Naive thymus-derived CD8-positive, alpha-beta T cell (primary cell): ENCODE results near the gene ADNP. TPM values are rescaled to one million over a fixed set of nuclear protein-coding genes. Genes with fewer than 3 reads are reported as not detected.

Experiments
- ATAC-seq, 2 donors: fragments of 150-1000 bp; cut with Tn5 transposase in 1 of 2; sonication (Bioruptor Pico), chemical (Tn5 transposase) in 1 of 2; 1 replicate in 1 of 2; 2 replicates in 1 of 2; pipeline ENCODE4 v1.10.0; 2021; ENCODE audit warnings: mild to moderate bottlenecking in 2 of 2, moderate library complexity in 2 of 2
- POLR2A ChIA-PET: fragments of 350-600 bp; sonication (Branson Sonifier 250); formaldehyde crosslinking; loops from one replicate; lab custom pipeline; 2021; ENCODE audit warnings: antibody characterized with exemption; lab: Charles Lee
- DNase-seq, 10 donors: peaks; one replicate each; pipeline versions ENCODE4 v3.0.0 to v3.0.0-alpha.2; 2020 to 2022
- H3K27ac Mint-ChIP-seq, 10 donors: one replicate each; pipeline ENCODE4 v1.8.0; 2020 to 2022; ENCODE audit warnings: mild to moderate bottlenecking in 10 of 10, mixed read lengths in 10 of 10, moderate library complexity in 4 of 10, inconsistent platforms in 1 of 10
- H3K27me3 Mint-ChIP-seq, 5 donors: one replicate each; pipeline ENCODE4 v1.8.0; 2021 to 2022; ENCODE audit warnings: mixed read lengths in 5 of 5
- H3K36me3 Mint-ChIP-seq, 3 donors: one replicate each; pipeline ENCODE4 v1.8.0; 2020 to 2022; ENCODE audit warnings: mixed read lengths in 3 of 3, mild to moderate bottlenecking in 2 of 3, inconsistent platforms in 1 of 3
- H3K4me1 Mint-ChIP-seq, 4 donors: one replicate each; pipeline ENCODE4 v1.8.0; 2021 to 2022; ENCODE audit warnings: mixed read lengths in 4 of 4
- H3K4me3 Mint-ChIP-seq, 10 donors: one replicate each; pipeline ENCODE4 v1.8.0; 2020 to 2022; ENCODE audit warnings: mild to moderate bottlenecking in 10 of 10, mixed read lengths in 10 of 10, moderate library complexity in 6 of 10, inconsistent platforms in 1 of 10
- H3K9me3 Mint-ChIP-seq, 9 donors: one replicate each; pipeline ENCODE4 v1.8.0; 2020 to 2022; ENCODE audit warnings: mixed read lengths in 9 of 9, mild to moderate bottlenecking in 3 of 9, inconsistent platforms in 1 of 9, moderate library complexity in 1 of 9
- polyA plus RNA-seq, 3 donors: library from polyadenylated mRNA; unstranded; fragments of 300-500 nt; fragmentation: Illumina TruSeq; gene quantifications; one replicate each; pipeline ENCODE4 v1.2.3, GENCODE V29; 2021
- total RNA-seq, 8 experiments: library from RNA in 2 of 8; stranded (reverse) in 2 of 8; gene quantifications; one replicate each; pipeline ENCODE4 v1.2.3 and lab custom pipeline; 2021 to 2026

Gene ADNP
- total and polyA plus RNA-seq, 5 experiments from 2014 or later = 6.3 to 73.8 (median 10.9) TPM

DNA sequence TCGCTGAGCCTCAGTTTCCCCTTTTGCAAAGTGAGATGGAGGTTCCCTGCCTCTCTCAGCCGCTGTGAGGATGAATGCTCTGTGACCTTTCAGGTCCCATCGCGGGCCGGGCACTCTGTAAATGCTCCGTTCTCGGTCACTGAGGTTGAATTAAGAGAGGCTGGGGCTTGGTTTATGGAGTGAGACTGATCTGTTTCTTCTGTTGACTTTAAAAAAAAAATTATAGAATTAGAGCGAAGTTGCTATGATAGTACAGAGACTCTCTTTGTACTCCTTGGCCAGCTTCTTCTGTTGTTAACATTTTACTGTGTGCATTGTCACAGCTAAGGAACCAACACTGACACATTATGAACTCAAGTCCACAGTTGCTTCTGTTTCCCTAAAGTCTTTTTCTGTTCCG, 64.4 kb downstream of the ADNP start:
- Mint-ChIP-seq H3K9me3 (no peaks in the 10 kb centered on the region), H3K36me3 (peaks cover 0 to 13% (median 0%) of the 10 kb centered on the region in 3 donors), H3K27ac (peak overlapping the region in 3 of 10 donors; percentile 15 to 34 (median 29)), H3K27me3 (no peaks in the 10 kb centered on the region), H3K4me1 (peaks cover 0 to 8% (median 6%) of the 10 kb centered on the region in 4 donors), H3K4me3 (no peak overlapping the region)
- no peak for ATAC-seq
- POLR2A ChIA-PET = interaction anchor here (0.6 to 1.3 kb wide), 2 partner anchors 41 to 72 kb away, joined by 3 to 6 read pairs; partner anchors contain the start of gene BCAS4
- DNase-seq = no peak

DNA sequence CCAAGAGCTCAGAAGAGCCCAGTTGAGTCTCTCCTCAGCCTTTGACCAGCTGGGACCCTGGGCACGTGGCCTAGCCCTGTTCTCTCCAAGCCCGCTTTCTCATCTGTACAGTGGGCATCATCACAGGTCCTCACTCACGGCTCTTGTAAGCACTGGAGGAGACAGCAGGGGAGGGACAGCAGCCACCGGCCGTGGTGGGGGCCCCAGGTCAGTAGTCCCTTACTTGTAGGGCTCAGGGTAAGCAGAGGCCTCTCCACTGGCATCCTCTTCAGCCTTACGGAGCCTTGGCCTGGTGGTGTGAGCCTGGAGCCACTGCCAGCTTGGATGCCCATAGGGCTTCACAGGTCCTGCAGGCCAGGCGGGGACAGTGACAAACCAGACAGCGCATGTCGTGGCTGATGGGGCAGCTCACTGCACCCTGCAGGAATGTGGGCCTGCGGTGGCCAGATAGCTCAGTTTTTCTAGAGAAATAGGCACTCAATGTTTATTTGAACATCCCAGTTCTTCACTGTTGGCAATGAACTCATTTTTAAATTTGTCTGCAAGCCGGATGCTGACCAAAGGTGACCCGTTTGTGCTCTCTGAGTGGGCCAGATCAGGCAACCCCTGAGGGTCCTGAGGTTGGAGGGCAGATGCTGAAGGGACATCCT, 65.1 kb downstream of the ADNP start:
- H3K9me3 Mint-ChIP-seq = no peaks in the 10 kb centered on the region
- H3K4me1 Mint-ChIP-seq = peaks cover 0 to 8% (median 6%) of the 10 kb centered on the region in 4 donors
- H3K4me3 Mint-ChIP-seq = no peak overlapping the region
- peaks cover 0 to 13% (median 0%) of the 10 kb centered on the region in 3 donors for H3K36me3 Mint-ChIP-seq
- DNase-seq (peak in 1 of 10 donors; percentile 58), ATAC-seq (no peak)
- H3K27me3 Mint-ChIP-seq = no peaks in the 10 kb centered on the region
- POLR2A ChIA-PET = interaction anchor here (0.6 to 1.3 kb wide), 2 partner anchors 41 to 72 kb away, joined by 3 to 6 read pairs; partner anchors contain the start of gene BCAS4
- H3K27ac Mint-ChIP-seq = no peak overlapping the region

DNA sequence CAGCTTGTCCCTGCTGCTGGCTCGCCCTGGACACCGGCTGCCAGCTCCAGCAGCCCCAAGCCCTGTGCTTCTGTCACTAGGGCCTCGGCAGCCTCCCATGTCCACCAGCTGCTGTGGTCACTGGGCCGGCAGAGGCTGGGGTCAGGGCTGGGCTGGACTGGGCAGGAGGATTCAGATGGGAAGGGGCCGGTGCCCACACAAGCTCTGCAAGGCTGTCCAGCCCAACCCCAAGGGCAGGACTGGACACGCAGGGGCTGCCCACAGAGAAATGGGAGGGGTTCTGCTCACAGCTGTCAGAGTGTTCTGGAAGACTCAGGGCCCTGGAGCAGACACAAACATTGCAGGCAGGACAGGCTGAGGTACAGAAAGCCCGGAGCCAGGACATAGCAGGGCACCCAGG, 65.6 kb downstream of the ADNP start:
- POLR2A ChIA-PET = interaction anchor here (1.3 kb wide), 1 partner anchor 71 kb away, joined by 6 read pairs; the partner anchor contains the start of gene BCAS4
- Mint-ChIP-seq H3K4me1 (peaks cover 0 to 8% (median 6%) of the 10 kb centered on the region in 4 donors), H3K27ac (no peak overlapping the region), H3K9me3 (no peaks in the 10 kb centered on the region), H3K27me3 (no peaks in the 10 kb centered on the region), H3K36me3 (peaks cover 0 to 16% (median 0%) of the 10 kb centered on the region in 3 donors), H3K4me3 (no peak overlapping the region)
- no peak for ATAC-seq
- no peak for DNase-seq

DNA sequence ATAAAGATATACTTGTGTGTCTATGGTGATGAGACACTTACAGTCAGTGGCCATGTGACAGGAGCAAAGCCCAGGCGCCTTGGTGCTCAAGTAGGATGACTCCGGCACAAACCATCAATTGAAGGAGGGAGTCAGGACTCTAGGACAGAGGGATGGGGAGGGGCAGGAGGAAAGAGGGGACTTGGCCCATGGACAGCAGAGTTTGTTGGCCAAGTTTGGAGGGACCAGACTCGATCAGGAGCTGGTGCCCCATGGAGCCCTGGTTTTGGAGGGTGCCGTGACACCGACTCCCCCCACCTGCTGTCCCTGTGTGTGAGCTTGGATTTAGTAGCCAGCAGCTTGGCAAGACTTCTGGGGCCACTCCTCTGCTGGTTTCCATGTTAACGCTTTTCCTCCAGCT, 66.1 kb downstream of the ADNP start:
- Mint-ChIP-seq H3K4me3 (no peak overlapping the region), H3K9me3 (no peaks in the 10 kb centered on the region), H3K36me3 (peaks cover 0 to 21% (median 0%) of the 10 kb centered on the region in 3 donors), H3K4me1 (peaks cover 0 to 8% (median 6%) of the 10 kb centered on the region in 4 donors), H3K27ac (no peak overlapping the region), H3K27me3 (no peaks in the 10 kb centered on the region)
- ATAC-seq = no peak
- DNase-seq = no peak
- POLR2A ChIA-PET = no interaction called here

DNA sequence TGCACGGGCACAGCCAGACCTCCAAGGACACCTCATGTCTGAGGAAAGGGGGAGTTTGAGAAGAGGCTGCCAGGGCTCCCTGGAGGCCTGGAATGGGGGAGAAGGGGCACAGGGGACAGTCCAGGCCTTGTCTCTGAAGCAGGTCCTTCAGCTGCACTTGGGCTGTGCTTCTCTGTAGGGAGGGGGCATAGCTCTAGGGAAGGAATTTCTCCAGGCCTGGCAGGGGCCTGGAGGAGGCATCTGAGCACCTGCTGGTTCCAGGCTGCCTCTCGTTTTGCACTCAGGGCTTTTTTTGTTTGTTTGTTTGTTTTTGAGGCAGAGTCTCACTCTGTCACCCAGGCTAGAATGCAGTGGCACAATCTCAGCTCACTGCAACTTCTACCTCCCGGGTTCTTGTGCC, 68.7 kb downstream of the ADNP start:
- Mint-ChIP-seq H3K4me1 (peaks cover 2 to 11% (median 8%) of the 10 kb centered on the region in 4 donors), H3K4me3 (no peak overlapping the region), H3K9me3 (no peaks in the 10 kb centered on the region), H3K27me3 (no peaks in the 10 kb centered on the region), H3K36me3 (peaks cover 0 to 19% (median 0%) of the 10 kb centered on the region in 3 donors), H3K27ac (peak overlapping the region in 3 of 10 donors; percentile 11 to 52 (median 19))
- ATAC-seq (no peak), DNase-seq (peak in 1 of 10 donors; percentile 38)
- POLR2A ChIA-PET = no interaction called here

DNA sequence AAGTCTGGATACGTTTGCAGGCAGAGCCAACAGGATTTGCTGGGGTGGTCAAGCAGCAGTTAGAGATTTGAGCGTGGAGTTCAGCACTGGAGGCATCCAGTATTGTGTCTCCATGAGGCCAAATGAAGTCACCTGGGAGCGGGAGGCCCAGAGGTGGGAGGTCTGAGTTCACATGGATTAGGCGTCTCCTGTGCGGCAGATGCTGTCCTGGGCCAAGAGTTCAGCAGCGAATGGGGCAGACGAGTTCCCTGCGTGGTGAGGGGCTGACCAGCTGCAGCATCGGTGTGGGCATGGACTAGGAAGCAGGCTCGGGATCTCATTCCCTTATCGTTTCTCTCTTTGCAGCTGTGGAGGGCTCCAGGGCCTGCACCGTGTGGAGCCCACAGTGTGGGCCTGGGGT, 70.2 kb downstream of the ADNP start:
- Mint-ChIP-seq H3K4me3 (no peak overlapping the region), H3K27me3 (no peaks in the 10 kb centered on the region), H3K9me3 (no peaks in the 10 kb centered on the region), H3K27ac (peak overlapping the region in 1 of 10 donors; percentile 6), H3K4me1 (peaks cover 2 to 11% (median 7%) of the 10 kb centered on the region in 4 donors), H3K36me3 (peaks cover 0 to 17% (median 0%) of the 10 kb centered on the region in 3 donors)
- POLR2A ChIA-PET = no interaction called here
- DNase-seq = no peak
- no peak for ATAC-seq

DNA sequence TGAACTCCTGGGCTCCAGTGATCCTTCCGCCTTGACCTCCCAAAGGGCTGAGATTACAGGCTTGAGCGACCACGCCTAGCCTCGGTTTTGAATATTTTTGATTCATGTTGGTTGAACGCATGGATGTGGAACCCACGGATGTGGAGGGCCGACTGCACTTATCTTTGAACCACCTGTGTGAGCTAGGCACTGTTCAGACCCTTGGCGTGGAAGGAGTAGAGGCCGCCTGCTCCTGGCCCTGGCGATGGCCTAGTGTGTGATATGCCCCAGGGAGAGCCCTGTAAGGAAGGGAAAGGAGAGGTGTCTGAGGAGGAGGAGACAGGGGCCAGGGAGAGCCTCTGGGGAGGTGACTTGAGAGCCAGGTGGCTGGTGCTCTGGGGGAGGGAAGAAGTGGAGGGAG, 72.1 kb downstream of the ADNP start:
- no peaks in the 10 kb centered on the region for H3K9me3 Mint-ChIP-seq
- POLR2A ChIA-PET = no interaction called here
- no peaks in the 10 kb centered on the region for H3K27me3 Mint-ChIP-seq
- H3K27ac Mint-ChIP-seq = peak overlapping the region in 3 of 10 donors; percentile 63 to 69 (median 67)
- H3K4me1 Mint-ChIP-seq = peaks cover 2 to 23% (median 9%) of the 10 kb centered on the region in 4 donors
- DNase-seq (no peak), ATAC-seq (no peak)
- no peak overlapping the region for H3K4me3 Mint-ChIP-seq
- peaks cover 0 to 18% (median 0%) of the 10 kb centered on the region in 3 donors for H3K36me3 Mint-ChIP-seq

DNA sequence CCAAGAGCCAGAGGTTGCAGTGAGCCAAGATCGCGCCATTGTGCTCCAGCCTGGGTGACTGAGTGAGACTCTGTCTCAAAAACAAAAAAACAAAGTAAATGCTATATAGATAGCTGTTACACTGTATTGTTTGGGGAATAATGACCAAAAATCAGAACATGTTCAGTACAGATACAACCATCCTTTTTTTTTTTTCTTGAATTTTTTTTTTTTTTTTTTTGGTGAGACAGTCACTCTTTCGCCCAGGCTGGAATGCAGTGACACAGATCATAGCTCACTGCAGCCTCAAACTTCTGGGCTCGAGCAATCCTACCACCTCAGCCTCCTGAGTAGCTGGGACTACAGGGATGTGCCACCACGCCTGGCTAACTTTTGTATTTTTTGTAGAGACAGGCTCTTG, 72.7 kb downstream of the ADNP start:
- Mint-ChIP-seq H3K27me3 (no peaks in the 10 kb centered on the region), H3K4me1 (peaks cover 2 to 23% (median 8%) of the 10 kb centered on the region in 4 donors), H3K27ac (no peak overlapping the region), H3K9me3 (no peaks in the 10 kb centered on the region), H3K4me3 (no peak overlapping the region), H3K36me3 (peaks cover 0 to 18% (median 0%) of the 10 kb centered on the region in 3 donors)
- no peak for DNase-seq
- POLR2A ChIA-PET = interaction anchor here (0.7 kb wide), 1 partner anchor 62 kb away, joined by 9 read pairs; no protein-coding TSS in a partner anchor
- no peak for ATAC-seq

DNA sequence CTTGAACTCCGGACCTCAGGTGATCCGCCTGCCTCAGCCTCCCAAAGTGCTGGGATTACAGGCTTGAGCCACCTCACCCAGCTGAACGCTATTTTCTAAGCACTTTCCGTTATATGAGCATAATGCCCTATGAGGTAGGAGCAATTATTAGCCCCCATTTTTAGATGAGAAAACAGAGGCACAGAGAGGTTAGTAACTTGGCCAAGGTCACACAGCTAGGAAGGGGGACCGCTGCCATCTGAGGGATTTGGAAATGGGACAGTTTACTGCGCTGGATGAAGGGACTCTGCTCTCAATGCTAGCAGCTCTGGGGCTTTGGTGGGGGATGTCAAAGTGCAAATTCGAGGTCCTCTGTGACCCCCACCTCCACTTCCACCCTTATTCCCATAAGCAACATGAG, 73.9 kb downstream of the ADNP start:
- DNase-seq (no peak), ATAC-seq (no peak)
- Mint-ChIP-seq H3K27ac (no peak overlapping the region), H3K4me1 (peaks cover 2 to 21% (median 9%) of the 10 kb centered on the region in 4 donors), H3K27me3 (no peaks in the 10 kb centered on the region), H3K4me3 (no peak overlapping the region), H3K36me3 (peaks cover 0 to 25% (median 0%) of the 10 kb centered on the region in 3 donors), H3K9me3 (no peaks in the 10 kb centered on the region)
- POLR2A ChIA-PET = no interaction called here

DNA sequence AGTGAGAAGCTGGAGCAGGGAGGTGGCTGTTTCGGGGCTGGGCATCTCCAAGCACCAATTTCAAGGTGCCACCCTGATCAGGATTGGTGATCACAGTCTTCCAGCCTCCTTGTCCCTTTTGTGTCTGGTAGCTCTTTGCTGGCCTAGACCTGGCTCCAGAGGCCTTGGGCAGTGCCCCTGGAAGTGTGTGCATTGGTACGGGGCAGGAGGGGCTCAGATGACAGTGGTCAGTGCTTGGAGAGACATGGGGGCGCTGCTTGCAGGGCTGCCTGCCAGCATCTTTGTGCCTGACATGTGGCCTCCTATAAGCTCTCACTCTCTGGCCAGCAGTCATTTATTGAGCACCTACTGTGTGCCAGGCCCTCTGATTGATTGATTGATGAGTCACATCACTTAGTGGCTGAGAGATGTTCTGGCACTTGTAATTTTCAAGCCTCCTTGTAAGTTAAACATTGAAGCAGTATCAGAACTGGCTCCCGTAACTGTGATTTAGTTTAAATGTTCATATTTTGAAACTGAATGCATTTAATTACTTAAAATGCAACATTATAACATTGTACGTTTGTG, 74.7 kb downstream of the ADNP start:
- no peak overlapping the region for H3K27ac Mint-ChIP-seq
- DNase-seq (no peak), ATAC-seq (no peak)
- H3K36me3 Mint-ChIP-seq = peaks cover 0 to 21% (median 0%) of the 10 kb centered on the region in 3 donors
- H3K4me3 Mint-ChIP-seq = no peak overlapping the region
- H3K27me3 Mint-ChIP-seq = no peaks in the 10 kb centered on the region
- H3K9me3 Mint-ChIP-seq = no peaks in the 10 kb centered on the region
- POLR2A ChIA-PET = no interaction called here
- peaks cover 5 to 25% (median 10%) of the 10 kb centered on the region in 4 donors for H3K4me1 Mint-ChIP-seq

DNA sequence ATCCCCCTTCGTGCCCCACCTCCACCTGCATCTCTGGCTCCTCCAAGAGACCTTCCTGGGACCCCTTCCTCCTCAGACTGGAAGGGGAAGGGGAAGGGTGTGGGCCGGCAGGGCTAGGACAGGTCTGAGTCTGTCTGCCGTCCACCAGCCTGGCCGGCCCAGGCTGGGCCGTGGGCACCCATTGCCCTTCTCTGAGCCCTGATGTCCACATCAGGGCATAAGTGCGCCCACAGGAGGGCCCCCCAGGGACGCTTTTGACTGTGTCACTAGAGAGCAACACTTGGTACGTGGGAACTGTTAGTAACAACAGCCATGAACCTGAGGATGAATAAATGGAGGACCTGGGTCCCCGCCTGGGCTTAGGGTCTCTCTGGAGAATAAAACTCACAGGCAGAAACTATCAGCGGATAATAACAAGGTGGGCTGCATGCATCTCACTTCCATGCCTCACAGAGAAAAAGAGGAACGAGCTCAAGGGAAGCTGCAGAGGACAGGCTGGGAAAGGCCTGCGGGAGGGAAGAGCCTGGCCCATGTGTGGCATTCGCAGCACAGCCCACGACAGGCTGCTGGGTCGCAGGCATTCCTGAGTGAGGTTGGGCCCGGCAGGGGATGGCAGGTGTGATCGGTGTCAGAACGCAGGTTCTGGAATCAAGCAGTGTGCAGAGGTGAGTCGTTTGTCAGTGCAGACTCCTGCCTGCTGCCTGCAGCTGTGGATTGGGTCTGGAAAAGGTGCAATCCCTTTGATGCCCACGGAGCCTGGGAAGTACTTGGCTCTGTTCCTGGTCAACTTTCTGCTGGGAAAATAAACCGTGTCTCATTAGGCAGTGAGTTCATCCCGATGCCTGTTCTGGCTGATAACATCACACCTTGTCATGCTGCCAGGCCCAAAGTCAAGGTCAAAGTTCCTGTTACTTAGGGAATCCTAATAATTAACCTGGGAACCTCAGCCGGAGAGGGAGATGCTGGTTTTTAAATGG, 75.5 kb downstream of the ADNP start:
- no peak overlapping the region for H3K4me3 Mint-ChIP-seq
- peaks cover 5 to 33% (median 13%) of the 10 kb centered on the region in 4 donors for H3K4me1 Mint-ChIP-seq
- no peak for DNase-seq
- no peaks in the 10 kb centered on the region for H3K9me3 Mint-ChIP-seq
- H3K27me3 Mint-ChIP-seq = no peaks in the 10 kb centered on the region
- POLR2A ChIA-PET = no interaction called here
- peaks cover 0 to 20% (median 0%) of the 10 kb centered on the region in 3 donors for H3K36me3 Mint-ChIP-seq
- ATAC-seq = no peak
- H3K27ac Mint-ChIP-seq = peak overlapping the region in 5 of 10 donors; percentile 12 to 25 (median 22)
